NCI-H2171 (cell line): ENCODE results near the gene MLLT10.

ENCODE experiments used
- DNase-seq: peaks from one replicate; lab custom pipeline; 2025; lab: John Stamatoyannopoulos, UW

The MLLT10 gene

GRCh38 chr10:21517134-21518031, 16.6 kb upstream of the MLLT10 start:
- DNase-seq, result no peak

- DNase-seq, result no peak
Observed at GRCh38 chr10:21518149-21518640, 15.8 kb upstream of the MLLT10 start.

GRCh38 chr10:21518641-21519396, 15.2 kb upstream of the MLLT10 start:
- DNase-seq, result no peak

- no peak for DNase-seq
Observed at GRCh38 chr10:21519397-21519933, 14.6 kb upstream of the MLLT10 start.

- no peak for DNase-seq
Observed at GRCh38 chr10:21519941-21520436, 14.0 kb upstream of the MLLT10 start.

GRCh38 chr10:21520509-21520908, 13.5 kb upstream of the MLLT10 start:
- no peak for DNase-seq

GRCh38 chr10:21520949-21521348, 13.1 kb upstream of the MLLT10 start:
- no peak for DNase-seq

- DNase-seq, result no peak
Observed at GRCh38 chr10:21521751-21522533, 12.1 kb upstream of the MLLT10 start.

- DNase-seq, result no peak
Observed at GRCh38 chr10:21522631-21523406, 11.2 kb upstream of the MLLT10 start.

GRCh38 chr10:21523557-21524008, 10.4 kb upstream of the MLLT10 start:
- peak; percentile 64 for DNase-seq

GRCh38 chr10:21524131-21524525, 9.9 kb upstream of the MLLT10 start:
- DNase-seq, result no peak

- DNase-seq, result no peak
Observed at GRCh38 chr10:21524526-21525366, 9.3 kb upstream of the MLLT10 start.

- DNase-seq, result peak; percentile 75
Observed at GRCh38 chr10:21525367-21526187, 8.5 kb upstream of the MLLT10 start, which contains the start of gene SKIDA1. Gene SKIDA1 (minus strand): TSS chr10:21525682. CDS start chr10:21517822, 7,860 bp downstream.

GRCh38 chr10:21526188-21526859, 7.7 kb upstream of the MLLT10 start:
- peak; percentile 66 for DNase-seq

- no peak for DNase-seq
Observed at GRCh38 chr10:21526860-21527597, 7.0 kb upstream of the MLLT10 start.

GRCh38 chr10:21527598-21528235, 6.3 kb upstream of the MLLT10 start:
- DNase-seq, result no peak
